MM.1S (cell line): Measurements from ENCODE around the gene WNT4.

Source experiments
- DNase-seq: peaks from one replicate; pipeline ENCODE4 v3.0.0-alpha.2; 2015
- H2AFZ ChIP-seq: fragments of 300-600 bp; sonication (generic); 2 replicates; pipeline ENCODE4 v1.6.0; 2016; ENCODE audit warnings: antibody characterized with exemption, low read length
- H3F3A ChIP-seq: fragments of 300-600 bp; sonication (generic); 2 replicates; pipeline ENCODE4 v1.6.1; 2016; ENCODE audit warnings: mild to moderate bottlenecking, antibody characterized with exemption, low read length, moderate library complexity, mixed read lengths; ENCODE audit not compliant: insufficient read depth
- H3K27ac ChIP-seq: fragments of 300-600 bp; sonication (generic); 2 replicates; pipeline ENCODE4 v1.5.1; 2016; ENCODE audit warnings: mild to moderate bottlenecking, low read length
- H3K27me3 ChIP-seq: fragments of 300-600 bp; sonication (generic); replicated peaks from 2 replicates; pipeline ENCODE4 v1.6.0; 2016; ENCODE audit warnings: low read length; ENCODE audit not compliant: insufficient read depth
- H3K36me3 ChIP-seq: fragments of 300-600 bp; sonication (generic); replicated peaks from 2 replicates; pipeline ENCODE4 v1.6.1; 2016; ENCODE audit warnings: mild to moderate bottlenecking, low read length, mixed read lengths; ENCODE audit not compliant: insufficient read depth
- H3K4me1 ChIP-seq: fragments of 300-600 bp; sonication (generic); 2 replicates; pipeline ENCODE4 v1.6.1; 2016; ENCODE audit warnings: low read length, mixed read lengths
- H3K4me2 ChIP-seq: fragments of 300-600 bp; sonication (generic); 2 replicates; pipeline ENCODE4 v1.6.0; 2016; ENCODE audit warnings: low read depth, low read length
- H3K4me3 ChIP-seq: fragments of 300-600 bp; sonication (generic); 2 replicates; pipeline ENCODE4 v1.5.1; 2016; ENCODE audit warnings: low read length, mixed read lengths
- H3K79me2 ChIP-seq: fragments of 300-600 bp; sonication (generic); 2 replicates; pipeline ENCODE4 v1.6.1; 2016; ENCODE audit warnings: mixed run types, low read length, mixed read lengths
- H3K9ac ChIP-seq: fragments of 300-600 bp; sonication (generic); 2 replicates; pipeline ENCODE4 v1.6.1; 2016; ENCODE audit warnings: low read length, mixed read lengths
- H3K9me2 ChIP-seq: fragments of 300-600 bp; sonication (generic); replicated peaks from 2 replicates; pipeline ENCODE4 v1.6.1; 2016; ENCODE audit warnings: mild to moderate bottlenecking, low read length, mixed read lengths; ENCODE audit not compliant: insufficient read depth
- H3K9me3 ChIP-seq: fragments of 300-600 bp; sonication (generic); replicated peaks from 2 replicates; pipeline ENCODE4 v1.6.1; 2016; ENCODE audit warnings: mild to moderate bottlenecking, low read length, mixed read lengths; ENCODE audit not compliant: insufficient read depth
- H4K20me1 ChIP-seq: fragments of 300-600 bp; sonication (generic); 2 replicates; pipeline ENCODE4 v1.6.1; 2016; ENCODE audit warnings: mild to moderate bottlenecking, low read length, moderate library complexity, mixed read lengths; ENCODE audit not compliant: insufficient read depth
- EZH2 ChIP-seq: fragments of 300-600 bp; sonication (generic); optimal IDR thresholded peaks from 2 replicates; pipeline ENCODE3; 2017; ENCODE audit warnings: low read depth, mild to moderate bottlenecking, antibody characterized with exemption, low read length, mixed read lengths
- EZH2phosphoT487 ChIP-seq: fragments of 300-600 bp; sonication (generic); IDR thresholded peaks from 2 replicates; pipeline ENCODE4 v1.6.1; 2018; ENCODE audit warnings: antibody characterized with exemption, low read length
- TF ChIP-seq, protein P1 (sequence below): fragments of 300-600 bp; sonication (generic); IDR thresholded peaks from 2 replicates; pipeline ENCODE4 v1.5.1; 2016; ENCODE audit warnings: antibody characterized with exemption, low read length, mixed read lengths

The WNT4 gene

DNA sequence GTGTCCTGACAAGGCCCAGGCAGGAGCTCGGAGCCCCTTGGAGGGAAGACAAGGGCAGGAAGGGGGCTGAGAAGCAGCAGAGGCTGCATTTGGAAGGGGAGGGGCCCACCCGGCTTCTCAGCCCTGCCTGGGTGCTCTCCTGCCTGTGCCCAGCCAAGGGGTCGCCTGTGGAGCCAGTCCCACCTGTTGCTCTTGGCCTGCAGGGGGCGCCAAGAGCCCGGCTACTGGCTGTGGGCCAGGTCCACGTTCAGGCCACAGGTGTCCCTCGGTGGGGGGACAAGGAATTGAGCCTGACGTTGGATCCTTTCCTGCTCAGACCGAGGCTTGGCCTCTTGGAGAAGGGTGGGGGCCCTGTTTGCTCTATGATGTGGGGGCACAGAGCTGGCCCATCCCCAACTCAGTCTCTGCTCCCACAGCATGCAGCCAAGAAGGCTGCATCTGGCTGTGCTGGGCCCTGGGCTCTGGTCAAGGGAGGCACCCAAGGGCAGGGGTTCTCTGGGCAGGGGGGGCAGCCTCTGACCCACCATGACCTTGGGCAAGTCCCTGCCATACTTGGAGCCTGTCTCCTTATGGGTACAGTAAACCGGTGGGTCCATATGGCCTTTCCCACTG, 10.9 kb downstream of the WNT4 start:
- Histone ChIP-seq H3K9me3 (no peaks in the 10 kb centered on the region), H3K27me3 (peaks cover 15% of the 10 kb centered on the region), H3K36me3 (no peaks in the 10 kb centered on the region), H3K4me1 (no peaks in the 10 kb centered on the region), H2AFZ (no peak overlapping the region), H3K9me2 (no peaks in the 10 kb centered on the region), H3K9ac (no peak overlapping the region), H3F3A (no peaks in the 10 kb centered on the region), H3K27ac (no peak overlapping the region), H3K4me3 (no peak overlapping the region), H3K79me2 (no peaks in the 10 kb centered on the region), H4K20me1 (no peaks in the 10 kb centered on the region), H3K4me2 (no peak overlapping the region)
- TF ChIP-seq EZH2 (no peak), EZH2phosphoT487 (no peak)
- TF ChIP-seq, protein P1, sequence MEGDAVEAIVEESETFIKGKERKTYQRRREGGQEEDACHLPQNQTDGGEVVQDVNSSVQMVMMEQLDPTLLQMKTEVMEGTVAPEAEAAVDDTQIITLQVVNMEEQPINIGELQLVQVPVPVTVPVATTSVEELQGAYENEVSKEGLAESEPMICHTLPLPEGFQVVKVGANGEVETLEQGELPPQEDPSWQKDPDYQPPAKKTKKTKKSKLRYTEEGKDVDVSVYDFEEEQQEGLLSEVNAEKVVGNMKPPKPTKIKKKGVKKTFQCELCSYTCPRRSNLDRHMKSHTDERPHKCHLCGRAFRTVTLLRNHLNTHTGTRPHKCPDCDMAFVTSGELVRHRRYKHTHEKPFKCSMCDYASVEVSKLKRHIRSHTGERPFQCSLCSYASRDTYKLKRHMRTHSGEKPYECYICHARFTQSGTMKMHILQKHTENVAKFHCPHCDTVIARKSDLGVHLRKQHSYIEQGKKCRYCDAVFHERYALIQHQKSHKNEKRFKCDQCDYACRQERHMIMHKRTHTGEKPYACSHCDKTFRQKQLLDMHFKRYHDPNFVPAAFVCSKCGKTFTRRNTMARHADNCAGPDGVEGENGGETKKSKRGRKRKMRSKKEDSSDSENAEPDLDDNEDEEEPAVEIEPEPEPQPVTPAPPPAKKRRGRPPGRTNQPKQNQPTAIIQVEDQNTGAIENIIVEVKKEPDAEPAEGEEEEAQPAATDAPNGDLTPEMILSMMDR, result peak; percentile 88
- peak; percentile 40 for DNase-seq

DNA sequence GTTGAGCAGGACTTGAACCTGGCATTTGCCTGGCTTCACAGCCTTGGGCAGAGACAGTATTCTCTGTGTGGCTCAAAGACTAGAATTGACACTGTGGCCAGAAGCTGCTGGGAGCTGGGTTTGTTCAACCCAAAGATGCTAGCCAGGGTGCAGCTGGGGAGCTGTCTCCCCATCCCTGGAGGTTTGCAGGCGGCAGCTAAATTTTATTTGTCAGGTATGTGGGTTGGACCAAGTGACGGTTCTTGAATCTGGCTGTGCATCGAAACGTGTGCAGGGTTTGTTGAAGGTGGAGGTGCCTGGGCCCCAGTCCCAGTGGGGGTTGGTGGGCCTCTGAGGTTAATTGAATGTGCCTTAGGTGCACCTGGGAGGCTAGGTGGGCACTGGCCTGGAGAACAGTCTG, 11.8 kb downstream of the WNT4 start:
- peaks cover 15% of the 10 kb centered on the region for H3K27me3 ChIP-seq
- H3K9me2 ChIP-seq, result no peaks in the 10 kb centered on the region
- no peak for DNase-seq
- H3K79me2 ChIP-seq, result no peaks in the 10 kb centered on the region
- TF ChIP-seq EZH2phosphoT487 (no peak), EZH2 (no peak)
- TF ChIP-seq, protein P1, result no peak
- H3K36me3 ChIP-seq, result no peaks in the 10 kb centered on the region
- no peak overlapping the region for H3K27ac ChIP-seq
- no peak overlapping the region for H3K4me2 ChIP-seq
- no peak overlapping the region for H3K4me3 ChIP-seq
- no peaks in the 10 kb centered on the region for H4K20me1 ChIP-seq
- H3K9me3 ChIP-seq, result no peaks in the 10 kb centered on the region
- H3K4me1 ChIP-seq, result no peaks in the 10 kb centered on the region
- no peaks in the 10 kb centered on the region for H3F3A ChIP-seq
- H3K9ac ChIP-seq, result no peak overlapping the region
- no peak overlapping the region for H2AFZ ChIP-seq

DNA sequence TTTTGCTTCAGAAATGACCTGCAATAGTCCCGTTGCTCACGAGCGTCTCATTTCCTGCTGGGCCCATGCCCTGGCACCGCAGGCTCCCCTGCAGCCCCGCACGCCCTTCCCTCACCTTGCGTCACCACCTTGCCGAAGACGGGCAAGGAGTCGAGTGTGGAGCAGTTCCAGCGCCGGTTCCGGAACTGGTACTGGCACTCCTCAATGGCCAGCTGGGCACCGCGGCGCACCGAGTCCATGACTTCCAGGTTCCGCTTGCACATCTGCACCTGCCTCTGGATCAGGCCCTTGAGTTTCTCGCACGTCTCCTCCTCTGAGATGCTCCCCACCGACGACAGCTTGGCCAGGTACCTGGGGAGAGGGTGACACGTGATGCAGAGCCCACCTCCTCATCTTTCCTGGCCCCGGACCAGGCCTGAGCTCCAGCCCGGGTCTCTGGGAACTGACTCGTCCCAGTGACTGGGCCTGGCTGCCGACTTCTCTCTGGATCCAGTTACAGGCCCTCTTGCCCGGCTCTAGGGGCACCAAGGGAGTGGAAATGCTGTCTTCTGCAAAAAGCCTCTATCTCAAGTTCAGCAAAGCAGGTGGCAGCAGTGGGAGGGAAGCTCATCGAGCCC, 13.3 kb downstream of the WNT4 start:
- DNase-seq, result no peak

More for the DNA sequence above, 13.3 kb downstream of the WNT4 start:
- H3K79me2 ChIP-seq, result no peaks in the 10 kb centered on the region
- no peak overlapping the region for H3K27ac ChIP-seq
- TF ChIP-seq, protein P1, result no peak
- TF ChIP-seq EZH2 (no peak), EZH2phosphoT487 (no peak)
- no peaks in the 10 kb centered on the region for H3K36me3 ChIP-seq
- no peak overlapping the region for H3K4me2 ChIP-seq
- H3K4me3 ChIP-seq, result no peak overlapping the region
- H3K27me3 ChIP-seq, result peaks cover 15% of the 10 kb centered on the region
- no peaks in the 10 kb centered on the region for H3K9me3 ChIP-seq
- H3K9me2 ChIP-seq, result no peaks in the 10 kb centered on the region
- H3K4me1 ChIP-seq, result no peaks in the 10 kb centered on the region
- no peaks in the 10 kb centered on the region for H3F3A ChIP-seq
- no peak overlapping the region for H2AFZ ChIP-seq
- no peak overlapping the region for H3K9ac ChIP-seq
- no peaks in the 10 kb centered on the region for H4K20me1 ChIP-seq
